ENCODE data around the gene HOMER1.

- no peak for TF ChIP-seq CTCF (IDR thresholded peaks at IDR 0.05 in 2 of 3, conservative IDR thresholded peaks at IDR 0.05 in 1 of 3; ENCODE audit: control insufficient read depth in 2 of 3, extremely low read depth in 1 of 3, insufficient read depth in 1 of 3, low read depth in 3 of 3, low read length in 3 of 3)
- no peak for TF ChIP-seq IKZF2 (IDR thresholded peaks at IDR 0.05)
- no peak for TF ChIP-seq ZNF217 (IDR thresholded peaks at IDR 0.05)
- TF ChIP-seq NFYA (IDR thresholded peaks at IDR 0.05; ENCODE audit: borderline replicate concordance, low read depth, low read length): no peak
Observed at GRCh38 chr5:79512049-79512448, 1.9 kb downstream of the HOMER1 start.

Data from GM12878 (cell line).